Fibroblast of lung (primary cell): ENCODE results near the gene ZFP64. TPM values are rescaled to one million over a fixed set of nuclear protein-coding genes. Genes with fewer than 3 reads are reported as not detected.

Source experiments
- DNase-seq, 2 donors: peaks; one replicate each; pipeline versions ENCODE4 v3.0.0 to v3.0.0-alpha.2; 2010; ENCODE audit warnings: low read depth in 2 of 2
- H2AFZ ChIP-seq: 2 replicates; pipeline ENCODE4 v1.5.1; 2012; ENCODE audit warnings: low read length, control low read depth, inconsistent platforms
- H3K27ac ChIP-seq: 2 replicates; pipeline ENCODE4 v1.5.1; 2011; ENCODE audit warnings: low read length, control low read depth; ENCODE audit not compliant: insufficient read depth
- H3K27me3 ChIP-seq: 2 replicates; pipeline ENCODE4 v1.5.1; 2011; ENCODE audit warnings: mild to moderate bottlenecking, low read length; ENCODE audit not compliant: control insufficient read depth, insufficient read depth
- H3K36me3 ChIP-seq: 2 replicates; pipeline ENCODE4 v1.5.1; 2011; ENCODE audit warnings: low read length; ENCODE audit not compliant: control insufficient read depth, insufficient read depth
- H3K4me1 ChIP-seq: 2 replicates; pipeline ENCODE4 v1.5.1; 2011; ENCODE audit warnings: low read length; ENCODE audit not compliant: control insufficient read depth, insufficient read depth; ENCODE audit errors: extremely low read depth
- H3K4me2 ChIP-seq: 2 replicates; pipeline ENCODE4 v1.5.1; 2011; ENCODE audit warnings: low read length, control low read depth; ENCODE audit not compliant: insufficient read depth; ENCODE audit errors: extremely low read depth
- H3K4me3 ChIP-seq, 4 experiments: fragments of 200-600 bp in 1 of 4; sonication (generic) in 1 of 4; replicated peaks in 1 of 4; 2 replicates each; pipeline ENCODE4 v1.5.1; 2011 to 2016; ENCODE audit warnings: low read length in 4 of 4, low read depth in 3 of 4, mild to moderate bottlenecking in 3 of 4, control low read depth in 2 of 4, inconsistent platforms in 1 of 4, mixed read lengths in 1 of 4; ENCODE audit not compliant: insufficient read depth in 1 of 4; ENCODE audit errors: control extremely low read depth in 1 of 4
- H3K79me2 ChIP-seq: 2 replicates; pipeline ENCODE4 v1.5.1; 2012; ENCODE audit warnings: mild to moderate bottlenecking, low read length, inconsistent platforms; ENCODE audit not compliant: control insufficient read depth, insufficient read depth
- H3K9ac ChIP-seq: 2 replicates; pipeline ENCODE4 v1.5.1; 2011; ENCODE audit warnings: mild to moderate bottlenecking, low read length, control low read depth; ENCODE audit not compliant: insufficient read depth
- H3K9me3 ChIP-seq: 2 replicates; pipeline ENCODE4 v1.5.1; 2012; ENCODE audit warnings: low read depth, low read length; ENCODE audit not compliant: control insufficient read depth, insufficient read depth
- H4K20me1 ChIP-seq: 2 replicates; pipeline ENCODE4 v1.5.1; 2011; ENCODE audit warnings: low read length; ENCODE audit not compliant: control insufficient read depth, insufficient read depth; ENCODE audit errors: extremely low read depth
- CTCF ChIP-seq, 2 donors: IDR thresholded peaks in 1 of 2; conservative IDR thresholded peaks in 1 of 2; 1 replicate in 1 of 2; 2 replicates in 1 of 2; pipeline ENCODE4 v1.5.1; 2011 to 2012; ENCODE audit warnings: low read length in 2 of 2, control low read depth in 1 of 2, inconsistent platforms in 1 of 2, low read depth in 1 of 2, mild to moderate bottlenecking in 1 of 2
- EZH2 ChIP-seq: IDR thresholded peaks from 2 replicates; pipeline ENCODE4 v1.5.1; 2012; ENCODE audit warnings: low read length, control low read depth, mild to moderate bottlenecking; ENCODE audit errors: missing control alignments
- polyA plus RNA-seq, 2 donors: library from polyadenylated mRNA; depleted of rRNA in 1 of 2; stranded (reverse) in 1 of 2; unstranded in 1 of 2; fragments of >200 nt; gene quantifications; 2 replicates each; pipeline ENCODE4 v1.2.1, GENCODE V29; 2011 to 2012; ENCODE audit warnings: missing spikeins in 1 of 2
- total RNA-seq: library from RNA; depleted of rRNA; stranded (reverse); fragments of >200 nt; gene quantifications from 2 replicates; pipeline ENCODE4 v1.2.1, GENCODE V29; 2014

ZFP64 gene
- total and polyA plus RNA-seq, 2 donors (not counting 1 experiment from before 2014, with no cell fraction given) = 14.7 to 15.0 TPM

- no peak overlapping the region for H3K4me2 ChIP-seq
- H3K9ac ChIP-seq = no peak overlapping the region
- no peaks in the 10 kb centered on the region for H3K27me3 ChIP-seq
- no peak overlapping the region for H3K27ac ChIP-seq
- TF ChIP-seq EZH2 (no peak), CTCF (conservative IDR thresholded peaks at IDR 0.05 in 1 of 2, IDR thresholded peaks at IDR 0.05 in 1 of 2; ENCODE audit: low read depth in 1 of 2, low read length in 2 of 2) (no peak)
- no peaks in the 10 kb centered on the region for H4K20me1 ChIP-seq
- no peaks in the 10 kb centered on the region for H3K79me2 ChIP-seq
- no peak overlapping the region for H2AFZ ChIP-seq
- no peak overlapping the region for H3K4me3 ChIP-seq
- no peak for DNase-seq
- H3K36me3 ChIP-seq = no peaks in the 10 kb centered on the region
- no peaks in the 10 kb centered on the region for H3K9me3 ChIP-seq
- no peaks in the 10 kb centered on the region for H3K4me1 ChIP-seq
Measured at GRCh38 chr20:52210037-52210990, 18.7 kb upstream of the ZFP64 start.

- Histone ChIP-seq H2AFZ (no peak overlapping the region), H4K20me1 (no peaks in the 10 kb centered on the region), H3K4me3 (no peak overlapping the region), H3K9me3 (no peaks in the 10 kb centered on the region), H3K4me1 (no peaks in the 10 kb centered on the region), H3K27ac (no peak overlapping the region), H3K27me3 (no peaks in the 10 kb centered on the region), H3K4me2 (no peak overlapping the region), H3K36me3 (no peaks in the 10 kb centered on the region), H3K79me2 (no peaks in the 10 kb centered on the region), H3K9ac (no peak overlapping the region)
- no peak for DNase-seq
- TF ChIP-seq EZH2 (no peak), CTCF (conservative IDR thresholded peaks at IDR 0.05 in 1 of 2, IDR thresholded peaks at IDR 0.05 in 1 of 2; ENCODE audit: low read depth in 1 of 2, low read length in 2 of 2) (no peak)
Measured at GRCh38 chr20:52209154-52209571, 17.6 kb upstream of the ZFP64 start.

- no peaks in the 10 kb centered on the region for H4K20me1 ChIP-seq
- no peak overlapping the region for H3K9ac ChIP-seq
- no peak overlapping the region for H3K4me3 ChIP-seq
- H3K79me2 ChIP-seq = no peaks in the 10 kb centered on the region
- no peaks in the 10 kb centered on the region for H3K4me1 ChIP-seq
- peak in 1 of 2 donors; percentile 2 for DNase-seq
- no peaks in the 10 kb centered on the region for H3K9me3 ChIP-seq
- no peak overlapping the region for H3K4me2 ChIP-seq
- TF ChIP-seq EZH2 (no peak), CTCF (conservative IDR thresholded peaks at IDR 0.05 in 1 of 2, IDR thresholded peaks at IDR 0.05 in 1 of 2; ENCODE audit: low read depth in 1 of 2, low read length in 2 of 2) (no peak)
- H3K27ac ChIP-seq = no peak overlapping the region
- no peaks in the 10 kb centered on the region for H3K27me3 ChIP-seq
- H3K36me3 ChIP-seq = no peaks in the 10 kb centered on the region
- no peak overlapping the region for H2AFZ ChIP-seq
Measured at GRCh38 chr20:52207020-52207810, 15.6 kb upstream of the ZFP64 start.
